Inferior parietal cortex (tissue), 1 donor: ENCODE results near the gene C18orf63.
"Not testable (repeated sequence)": the region's sequence is repeated elsewhere in the genome, so short reads cannot be mapped to it uniquely, and the experiment has no call there.

ENCODE experiments used
- DNase-seq: peaks from one replicate; pipeline ENCODE4 v3.0.0-alpha.2; 2016; ENCODE audit errors: extremely low spot score

Gene C18orf63

DNA sequence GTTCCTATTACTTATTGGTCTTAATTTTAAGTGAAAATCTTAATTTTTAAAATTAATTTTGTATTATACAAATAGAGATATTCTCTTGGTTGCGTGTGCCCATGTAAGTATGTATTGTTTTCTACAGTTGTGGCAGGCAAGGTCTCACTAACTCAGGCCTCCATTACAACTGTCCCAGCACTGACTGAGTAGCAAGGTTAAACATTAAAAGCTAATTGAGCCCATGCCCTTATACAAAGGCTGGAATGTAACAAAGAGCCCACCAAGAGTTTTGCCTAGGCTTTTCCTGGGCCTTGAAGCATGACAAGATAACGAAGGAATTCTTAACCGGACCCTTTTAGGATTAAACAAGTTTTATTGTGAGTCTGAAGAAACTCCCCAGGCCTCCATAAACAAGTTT is 11.2 kb downstream of the C18orf63 start:
- not testable (repeated sequence) for DNase-seq

GRCh38 chr18:74328206-74328605 is 12.6 kb downstream of the C18orf63 start:
- no peak for DNase-seq

DNA sequence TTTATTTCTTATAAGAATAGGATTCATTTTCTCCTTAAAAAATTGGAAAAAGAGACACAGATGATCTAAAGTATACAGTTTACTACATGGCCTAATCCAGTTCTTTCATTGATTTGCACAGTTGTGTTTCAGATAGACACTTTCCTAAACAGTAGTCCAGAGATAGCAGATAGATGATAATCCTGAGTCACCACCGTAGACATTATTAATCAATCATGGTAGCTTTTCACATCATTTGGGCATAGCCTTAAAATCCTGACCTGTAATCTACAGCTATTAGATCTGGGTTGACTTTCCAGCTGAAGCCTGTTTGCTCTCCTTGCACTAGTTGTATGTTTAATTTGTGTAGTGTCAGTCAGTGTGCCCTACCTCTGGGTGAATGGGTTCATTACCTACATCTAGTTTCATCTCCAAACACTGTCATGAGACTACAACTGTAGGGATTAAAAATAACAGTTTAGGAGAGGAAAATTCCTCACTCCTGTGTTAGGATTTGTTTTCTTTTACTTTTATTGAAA is 14.1 kb downstream of the C18orf63 start:
- no peak for DNase-seq

- no peak for DNase-seq
Observed at GRCh38 chr18:74331404-74331803, 15.8 kb downstream of the C18orf63 start.

GRCh38 chr18:74333091-74333490 is 17.5 kb downstream of the C18orf63 start:
- DNase-seq, result no peak

- DNase-seq, result no peak
Observed at GRCh38 chr18:74334242-74334893, 18.7 kb downstream of the C18orf63 start.

DNA sequence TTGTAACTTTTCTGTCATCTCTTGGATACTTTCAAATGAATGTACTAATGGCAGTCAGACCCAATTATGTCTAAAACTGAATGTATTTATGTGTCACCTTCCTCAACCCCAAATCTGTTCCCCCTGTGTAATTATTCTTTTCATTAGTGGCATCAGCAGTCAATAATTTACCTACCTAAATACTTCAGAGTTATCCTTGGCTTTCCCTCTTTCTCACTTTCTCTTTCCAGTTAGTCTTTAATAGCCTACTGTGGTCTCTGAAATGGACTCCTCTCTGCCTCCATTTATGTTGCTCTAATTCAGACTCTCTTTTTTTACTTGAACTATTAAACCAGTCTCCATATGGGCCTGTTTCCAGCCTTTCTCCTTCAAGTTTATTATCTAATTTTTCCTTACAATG is 21.0 kb downstream of the C18orf63 start:
- DNase-seq, result no peak

- no peak for DNase-seq
Observed at GRCh38 chr18:74337155-74337911, 21.7 kb downstream of the C18orf63 start.

DNA sequence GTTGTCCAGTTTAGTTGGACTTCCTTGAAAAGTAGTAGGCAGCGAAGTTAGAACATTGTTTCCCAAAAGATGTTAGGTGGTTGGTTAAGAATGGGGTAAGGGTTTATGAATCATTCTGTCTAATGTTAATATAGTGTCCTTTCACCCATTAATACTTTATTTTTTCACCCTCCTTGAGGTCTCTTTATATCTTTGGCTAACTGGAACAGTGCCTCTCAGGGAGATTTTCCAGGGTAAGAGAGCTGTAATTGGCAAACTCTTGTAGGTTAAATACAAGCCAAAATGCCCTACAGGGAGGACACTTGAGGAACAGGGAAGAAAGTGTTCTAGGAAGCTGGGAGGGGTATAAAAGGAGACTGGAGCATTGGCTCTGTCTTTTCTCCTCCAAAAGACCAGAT is 22.3 kb downstream of the C18orf63 start:
- no peak for DNase-seq

GRCh38 chr18:74342416-74343043 is 26.9 kb downstream of the C18orf63 start:
- DNase-seq, result peak; percentile 82

DNA sequence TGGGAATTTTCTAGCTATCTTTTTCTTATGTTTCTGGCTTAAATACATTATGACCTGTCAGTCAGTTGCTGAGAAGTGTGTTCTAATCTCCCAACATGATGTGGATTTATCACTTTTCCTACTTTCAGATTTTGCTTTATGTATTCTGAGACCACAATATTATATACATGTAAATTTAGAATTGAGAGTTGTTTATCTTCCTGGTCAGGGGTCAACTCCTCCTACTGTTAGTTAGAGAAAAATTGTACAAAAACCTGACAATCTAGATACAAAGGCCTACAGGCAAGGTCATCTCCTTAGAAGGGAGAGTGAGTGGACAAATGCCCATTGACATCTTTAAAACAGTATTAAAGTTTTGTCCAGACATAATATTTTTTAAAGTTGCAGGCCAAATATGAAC is 30.6 kb downstream of the C18orf63 start:
- no peak for DNase-seq

- DNase-seq, result no peak
Observed at GRCh38 chr18:74348581-74348980, 32.9 kb downstream of the C18orf63 start.

DNA sequence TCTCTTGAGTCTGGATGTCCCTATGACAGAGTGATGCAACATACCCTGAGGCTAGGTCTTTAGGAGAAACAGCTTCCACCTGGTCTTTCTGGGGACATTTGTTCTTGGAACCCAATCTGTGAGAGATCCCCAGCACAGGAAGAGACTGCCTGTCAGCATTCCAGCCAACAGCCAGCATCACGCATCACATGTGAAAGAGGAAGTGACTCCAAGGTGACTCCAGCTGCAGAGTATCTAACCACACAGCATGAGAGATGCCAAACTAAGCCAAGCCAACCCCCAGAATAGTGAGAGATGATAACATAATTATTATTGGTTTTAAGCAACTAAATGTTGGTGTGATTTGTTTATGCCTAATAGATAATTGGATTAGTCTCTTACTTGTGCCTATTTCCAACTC is 35.7 kb downstream of the C18orf63 start:
- DNase-seq, result no peak

GRCh38 chr18:74353169-74353775 is 37.6 kb downstream of the C18orf63 start:
- peak; percentile 88 for DNase-seq

GRCh38 chr18:74356959-74357358 is 41.3 kb downstream of the C18orf63 start:
- no peak for DNase-seq

DNA sequence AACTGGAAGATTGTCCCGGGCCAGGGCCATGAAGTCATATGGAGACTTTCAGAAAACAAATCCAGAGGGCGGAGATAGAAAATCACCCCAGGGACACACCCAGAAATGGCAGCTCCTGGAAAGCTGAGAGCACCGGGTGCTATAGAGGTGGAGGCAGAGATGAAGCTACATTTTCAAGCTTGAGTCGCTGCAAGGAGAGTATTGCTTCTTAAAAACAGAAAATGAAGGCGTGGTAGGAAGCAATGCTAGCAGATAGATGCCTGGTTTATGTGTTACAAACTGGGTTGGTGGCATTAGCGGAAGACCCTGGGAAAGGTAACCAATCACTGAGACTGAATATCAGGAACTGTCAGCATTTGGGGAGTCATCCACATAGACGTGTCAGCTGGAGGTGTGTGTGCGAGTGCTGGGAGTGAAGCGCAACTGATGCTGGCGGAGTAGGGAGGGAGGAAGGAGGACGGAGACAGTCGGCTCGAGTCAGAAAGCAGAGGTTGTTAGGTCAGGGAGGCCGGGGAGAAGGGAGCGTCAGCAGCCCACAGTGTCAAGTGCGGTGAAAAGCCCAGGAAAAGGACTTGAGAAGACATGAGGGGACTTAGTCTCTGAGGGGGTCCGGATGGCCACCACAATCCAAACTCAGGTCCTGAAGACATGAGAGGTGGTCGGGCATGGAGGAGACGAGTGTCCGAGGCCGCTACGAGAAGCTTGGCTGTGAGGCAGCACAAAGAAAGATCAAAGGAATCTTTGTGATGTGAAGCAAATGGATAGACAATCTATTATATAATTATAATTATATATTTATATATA is 45.4 kb downstream of the C18orf63 start:
- no peak for DNase-seq

- DNase-seq, result no peak
Observed at GRCh38 chr18:74367905-74368304, 52.3 kb downstream of the C18orf63 start.

DNA sequence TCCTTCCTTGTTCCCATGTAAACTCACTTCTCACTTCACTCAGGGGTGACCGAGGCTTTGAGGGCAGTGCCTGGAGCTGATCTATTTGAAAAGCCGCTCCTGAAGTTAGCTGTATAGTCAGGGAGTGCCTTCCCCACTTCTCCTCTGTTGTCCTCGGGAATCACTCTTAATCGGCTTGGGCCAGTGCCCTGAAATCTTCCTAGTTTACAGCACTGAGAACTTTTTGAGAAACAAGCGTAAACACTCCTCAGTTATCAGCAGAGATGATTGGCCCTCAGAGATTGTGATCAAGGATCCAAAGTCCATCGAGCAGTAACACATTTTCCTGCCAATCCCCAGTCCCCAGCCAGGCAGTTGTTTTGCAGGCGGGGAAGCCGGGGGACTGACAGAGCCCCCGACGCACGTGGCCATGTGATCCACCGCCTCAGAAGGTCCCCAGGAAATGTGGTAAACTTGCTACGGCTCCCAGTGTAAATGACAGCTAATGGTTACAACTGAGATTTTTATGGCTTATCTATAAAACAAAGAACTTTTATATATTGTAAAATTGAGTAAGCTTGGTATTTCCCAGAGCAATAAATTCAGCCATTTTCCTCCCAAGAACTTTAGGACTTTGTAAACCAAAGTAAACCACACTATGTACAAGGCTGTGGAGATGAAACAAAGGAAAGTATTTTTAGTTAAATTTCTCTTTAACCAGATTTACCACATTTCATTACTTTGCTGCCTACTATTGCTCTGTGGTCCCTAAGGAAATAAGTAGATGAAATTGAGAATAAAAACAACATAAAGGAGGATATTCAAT is 53.5 kb downstream of the C18orf63 start:
- no peak for DNase-seq

DNA sequence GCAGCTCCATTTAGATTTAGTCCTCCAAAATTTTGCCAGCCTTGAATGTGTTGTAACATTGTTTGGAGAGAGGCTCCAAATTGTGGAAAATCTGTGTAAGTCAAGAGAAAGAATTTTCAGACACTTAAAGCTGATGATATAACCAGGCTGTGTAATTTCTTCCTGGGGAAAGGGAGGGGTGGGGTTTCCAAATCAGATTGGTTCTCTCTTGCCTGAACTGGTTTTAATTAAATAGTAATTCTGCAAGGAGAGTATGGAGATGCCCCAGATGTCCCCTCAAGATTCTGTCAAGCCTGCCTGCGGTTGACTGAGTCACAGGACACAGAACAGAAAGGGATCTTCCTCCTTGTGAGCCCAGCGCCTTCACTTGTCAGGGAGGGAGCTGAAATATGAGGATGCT is 54.5 kb downstream of the C18orf63 start:
- no peak for DNase-seq

- DNase-seq, result no peak
Observed at GRCh38 chr18:74373428-74373827, 57.8 kb downstream of the C18orf63 start.

DNA sequence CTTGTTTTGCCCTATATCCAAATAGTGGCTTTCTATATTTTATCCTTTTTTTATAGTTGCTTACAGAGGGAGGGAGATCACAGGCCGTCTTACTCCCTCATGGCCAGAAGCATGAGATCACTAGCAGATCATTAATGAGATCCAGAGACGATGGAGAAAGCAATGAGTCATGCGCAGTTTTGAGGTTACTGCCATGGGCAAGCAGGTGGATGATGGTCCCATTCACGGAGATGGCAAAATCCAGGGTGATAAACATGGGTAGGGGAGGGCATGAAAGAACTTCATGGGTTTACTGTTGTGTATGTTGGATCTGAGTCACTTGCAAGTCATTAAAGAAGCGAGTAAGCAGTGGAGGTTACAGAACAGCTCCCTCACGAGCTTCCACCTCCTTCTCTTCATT is 60.4 kb downstream of the C18orf63 start:
- DNase-seq, result no peak
